Thoracic aorta (tissue), 2 donors: ENCODE results near the gene ADPRHL1. TPM values are rescaled to one million over a fixed set of nuclear protein-coding genes. Genes with fewer than 3 reads are reported as not detected.

Source experiments
- ATAC-seq: fragments of 150-250 bp; one replicate; pipeline ENCODE4 v1.8.0; 2017; ENCODE audit warnings: low read depth; ENCODE audit not compliant: insufficient number of reproducible peaks, low FRiP score
- DNase-seq: peaks from one replicate; pipeline ENCODE4 v3.0.0-alpha.2; 2020; ENCODE audit warnings: low spot score
- H3K27ac ChIP-seq, 2 donors: fragments of 200-600 bp; sonication (generic); 1 replicate in 1 of 2; 2 replicates in 1 of 2; pipeline ENCODE4 v1.5.1; 2016; ENCODE audit warnings: mild to moderate bottlenecking in 2 of 2, moderate library complexity in 2 of 2
- H3K27me3 ChIP-seq: fragments of 200-600 bp; sonication (generic); replicated peaks from 2 replicates; pipeline ENCODE4 v1.6.0; 2016; ENCODE audit warnings: mild to moderate bottlenecking; ENCODE audit not compliant: insufficient read depth
- H3K36me3 ChIP-seq: fragments of 200-600 bp; sonication (generic); one replicate; pipeline ENCODE4 v1.5.1; 2016
- H3K4me1 ChIP-seq, 2 donors: fragments of 200-600 bp; sonication (generic); 1 replicate in 1 of 2; 2 replicates in 1 of 2; pipeline versions ENCODE4 v1.5.1 to v1.6.0; 2016; ENCODE audit warnings: low read depth in 2 of 2, mild to moderate bottlenecking in 1 of 2; ENCODE audit not compliant: control insufficient read depth in 1 of 2
- H3K4me3 ChIP-seq: fragments of 200-600 bp; sonication (generic); 2 replicates; pipeline ENCODE4 v1.5.1; 2016; ENCODE audit warnings: mild to moderate bottlenecking
- H3K9me3 ChIP-seq: fragments of 200-600 bp; sonication (generic); 2 replicates; pipeline ENCODE4 v1.5.1; 2016
- CTCF ChIP-seq: fragments of 200-600 bp; sonication (generic); IDR thresholded peaks from one replicate; pipeline ENCODE4 v1.5.1; 2019; ENCODE audit warnings: antibody characterized with exemption
- total RNA-seq, 2 donors: library from RNA; depleted of rRNA; stranded (reverse); fragments of >200 nt; gene quantifications; one replicate each; pipeline versions ENCODE4 v1.1.0 to v1.2.3, GENCODE V29; 2016

ADPRHL1 gene
- total RNA-seq, 2 donors from 2014 or later = 11.8 to 12.6 TPM

- peaks cover 13 to 33% of the 10 kb centered on the region in 2 donors for H3K4me1 ChIP-seq
- TF ChIP-seq CTCF = no peak
- no peaks in the 10 kb centered on the region for H3K27me3 ChIP-seq
- no peaks in the 10 kb centered on the region for H3K9me3 ChIP-seq
- H3K27ac ChIP-seq = peak overlapping the region; percentile 69 to 76
- no peak for ATAC-seq
- H3K4me3 ChIP-seq = no peak overlapping the region
- peaks cover 11% of the 10 kb centered on the region for H3K36me3 ChIP-seq
- no peak for DNase-seq
These were observed 51.6 kb downstream of the ADPRHL1 start for GRCh38 chr13:113401452-113402415.

GRCh38 chr13:113400621-113401451 is 52.5 kb downstream of the ADPRHL1 start:
- no peak for DNase-seq
- peaks cover 13 to 33% of the 10 kb centered on the region in 2 donors for H3K4me1 ChIP-seq
- no peak overlapping the region for H3K4me3 ChIP-seq
- peaks cover 8% of the 10 kb centered on the region for H3K36me3 ChIP-seq
- ATAC-seq = no peak
- peak overlapping the region; percentile 69 to 76 for H3K27ac ChIP-seq
- TF ChIP-seq CTCF = no peak
- H3K27me3 ChIP-seq = no peaks in the 10 kb centered on the region
- no peaks in the 10 kb centered on the region for H3K9me3 ChIP-seq

GRCh38 chr13:113399755-113400149 is 53.5 kb downstream of the ADPRHL1 start:
- no peak for ATAC-seq
- Histone ChIP-seq H3K4me3 (no peak overlapping the region), H3K27me3 (no peaks in the 10 kb centered on the region), H3K36me3 (peaks cover 3% of the 10 kb centered on the region), H3K4me1 (peaks cover 13 to 33% of the 10 kb centered on the region in 2 donors), H3K9me3 (no peaks in the 10 kb centered on the region), H3K27ac (peak overlapping the region; percentile 0 to 75)
- no peak for DNase-seq
- no peak for TF ChIP-seq CTCF

- no peak for TF ChIP-seq CTCF
- ATAC-seq (no peak), DNase-seq (no peak)
- H3K4me3 ChIP-seq = no peak overlapping the region
- H3K27ac ChIP-seq = peak overlapping the region; percentile 67 to 75
- peaks cover 16 to 36% of the 10 kb centered on the region in 2 donors for H3K4me1 ChIP-seq
- H3K9me3 ChIP-seq = no peaks in the 10 kb centered on the region
- H3K27me3 ChIP-seq = no peaks in the 10 kb centered on the region
- peaks cover 3% of the 10 kb centered on the region for H3K36me3 ChIP-seq
These were observed 54.1 kb downstream of the ADPRHL1 start for GRCh38 chr13:113398963-113399754.
